Keratinocyte (primary cell): ENCODE results near the gene DCLK1. TPM values are rescaled to one million over a fixed set of nuclear protein-coding genes. Genes with fewer than 3 reads are reported as not detected.

Source experiments
- DNase-seq: peaks from one replicate; pipeline ENCODE4 v3.0.0-alpha.2; 2011; ENCODE audit warnings: low read depth, missing footprints, low spot score
- FAIRE-seq: peaks from 2 replicates; lab custom pipeline; 2011; peaks lifted over from hg19 to GRCh38; lab: Jason Lieb, UNC
- H2AFZ ChIP-seq: 2 replicates; pipeline ENCODE4 v1.6.0; 2012; ENCODE audit warnings: low read length, control low read depth, inconsistent platforms; ENCODE audit not compliant: control insufficient read depth
- H3K27ac ChIP-seq: 2 replicates; pipeline ENCODE4 v1.5.1; 2011; ENCODE audit warnings: low read length; ENCODE audit not compliant: control insufficient read depth, insufficient read depth
- H3K27me3 ChIP-seq: 3 replicates; pipeline ENCODE4 v1.6.0; 2011; ENCODE audit warnings: low read length; ENCODE audit not compliant: control insufficient read depth, insufficient read depth; ENCODE audit errors: extremely low read depth
- H3K36me3 ChIP-seq, 2 experiments: 2 replicates in 1 of 2; 3 replicates in 1 of 2; pipeline ENCODE4 v1.5.1; 2011; ENCODE audit warnings: low read length in 2 of 2, mild to moderate bottlenecking in 1 of 2; ENCODE audit not compliant: control insufficient read depth in 2 of 2, insufficient read depth in 2 of 2; ENCODE audit errors: extremely low read depth in 1 of 2
- H3K4me1 ChIP-seq: 3 replicates; pipeline ENCODE4 v1.5.1; 2011; ENCODE audit warnings: low read length; ENCODE audit not compliant: control insufficient read depth, insufficient read depth; ENCODE audit errors: extremely low read depth
- H3K4me2 ChIP-seq: 3 replicates; pipeline ENCODE4 v1.6.0; 2011; ENCODE audit warnings: low read depth, low read length; ENCODE audit not compliant: control insufficient read depth, insufficient read depth; ENCODE audit errors: extremely low read depth
- H3K4me3 ChIP-seq, 3 experiments: fragments of 200-600 bp in 1 of 3; sonication (generic) in 1 of 3; 2 replicates in 2 of 3; 3 replicates in 1 of 3; pipeline ENCODE4 v1.5.1; 2011 to 2016; ENCODE audit warnings: low read length in 3 of 3, mild to moderate bottlenecking in 3 of 3, control low read depth in 2 of 3, inconsistent platforms in 1 of 3, low read depth in 1 of 3, mixed read lengths in 1 of 3, mixed run types in 1 of 3, moderate library complexity in 1 of 3; ENCODE audit not compliant: control insufficient read depth in 2 of 3, insufficient read depth in 2 of 3; ENCODE audit errors: extremely low read depth in 1 of 3
- H3K79me2 ChIP-seq: 2 replicates; pipeline ENCODE4 v1.6.0; 2012; ENCODE audit warnings: low read length; ENCODE audit not compliant: control insufficient read depth, insufficient read depth
- H3K9ac ChIP-seq: 3 replicates; pipeline ENCODE4 v1.6.0; 2011; ENCODE audit warnings: low read length; ENCODE audit not compliant: control insufficient read depth, insufficient read depth; ENCODE audit errors: extremely low read depth
- H3K9me1 ChIP-seq: 3 replicates; pipeline ENCODE4 v1.6.0; 2011; ENCODE audit warnings: low read length; ENCODE audit not compliant: control insufficient read depth, insufficient read depth; ENCODE audit errors: extremely low read depth
- H3K9me3 ChIP-seq: 2 replicates; pipeline ENCODE4 v1.5.1; 2012; ENCODE audit warnings: low read depth, low read length; ENCODE audit not compliant: control insufficient read depth
- H4K20me1 ChIP-seq: 3 replicates; pipeline ENCODE4 v1.6.0; 2011; ENCODE audit warnings: low read length; ENCODE audit not compliant: control insufficient read depth, insufficient read depth; ENCODE audit errors: extremely low read depth
- EZH2 ChIP-seq: IDR thresholded peaks from one replicate; pipeline ENCODE4 v1.6.1; 2012; ENCODE audit warnings: inconsistent platforms, mild to moderate bottlenecking, low read length, moderate library complexity
- dilution Hi-C: fragments of 300-500 bp; cut with MboI; formaldehyde crosslinking; loops from one replicate; pipeline ENCODE4 v1.7.0; 2020; ENCODE audit warnings: low sequenced_read_pairs; ENCODE audit not compliant: extremely low pct_ligation_motif_present
- polyA plus RNA-seq, 5 experiments: library from polyadenylated mRNA; depleted of rRNA in 3 of 5; stranded (reverse) in 3 of 5; stranded (forward) in 1 of 5; unstranded in 1 of 5; fragments of >200 nt; gene quantifications; 1 replicate in 1 of 5; 2 replicates in 3 of 5; 3 replicates in 1 of 5; pipeline versions ENCODE4 v1.2.1 to v1.2.3, GENCODE V29; 2011 to 2012; ENCODE audit warnings: missing spikeins in 2 of 5, low read depth in 1 of 5, low replicate concordance in 1 of 5
- TF ChIP-seq, protein P1 (sequence below), 3 experiments: IDR thresholded peaks in 1 of 3; conservative IDR thresholded peaks in 1 of 3; optimal IDR thresholded peaks in 1 of 3; 2 replicates in 2 of 3; 3 replicates in 1 of 3; pipeline versions ENCODE3 to v1.5.1; 2011; ENCODE audit warnings: low read length in 3 of 3, mild to moderate bottlenecking in 3 of 3, moderate library complexity in 2 of 3, control low read depth in 1 of 3, inconsistent platforms in 1 of 3; ENCODE audit not compliant: insufficient read depth in 2 of 3; ENCODE audit errors: extremely low read depth in 1 of 3

The DCLK1 gene
- polyA plus RNA-seq, 1 donor (not counting 4 experiments of a cell fraction or from before 2014, with no cell fraction given) = 0.04 TPM

DNA sequence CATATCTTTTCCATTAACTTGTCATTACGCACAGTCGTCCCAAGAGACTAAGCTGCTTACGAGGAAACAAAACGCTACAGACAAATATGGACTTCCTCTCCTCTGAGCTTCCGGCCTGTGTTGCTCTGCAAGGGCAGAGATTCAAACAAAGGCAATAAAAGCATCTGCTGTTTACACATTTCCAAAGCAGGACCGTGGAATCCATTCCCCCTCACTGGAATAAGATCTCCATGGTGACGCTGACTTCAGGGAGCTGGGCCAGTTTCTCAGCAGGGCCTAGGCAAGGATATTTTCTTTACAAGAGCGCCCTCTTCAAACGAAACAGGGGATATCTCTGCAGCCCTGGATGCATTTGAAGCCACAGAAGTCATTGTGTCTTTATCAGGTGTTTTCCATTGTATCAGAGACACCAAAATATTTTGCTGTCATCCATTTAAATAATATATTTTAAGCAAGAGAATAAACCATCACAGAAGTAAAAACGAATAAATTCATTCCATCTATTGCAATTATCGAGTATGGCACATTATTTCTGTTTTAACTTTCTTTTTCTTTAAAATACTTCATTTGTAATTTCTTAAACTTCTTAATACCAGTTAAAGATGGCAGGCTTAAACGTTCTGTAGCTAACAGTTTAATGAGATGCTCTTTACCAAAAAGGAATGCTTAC is 177.5 kb downstream of the DCLK1 start:
- no peak overlapping the region for H3K9ac ChIP-seq
- no peak for DNase-seq
- H3K9me3 ChIP-seq = peaks cover 3% of the 10 kb centered on the region
- no peak overlapping the region for H3K4me3 ChIP-seq
- no peak for FAIRE-seq
- dilution Hi-C loops = no loop called here
- H3K27ac ChIP-seq = no peak overlapping the region
- H3K9me1 ChIP-seq = no peaks in the 10 kb centered on the region
- no peaks in the 10 kb centered on the region for H4K20me1 ChIP-seq
- H3K36me3 ChIP-seq = no peaks in the 10 kb centered on the region
- TF ChIP-seq, protein P1, sequence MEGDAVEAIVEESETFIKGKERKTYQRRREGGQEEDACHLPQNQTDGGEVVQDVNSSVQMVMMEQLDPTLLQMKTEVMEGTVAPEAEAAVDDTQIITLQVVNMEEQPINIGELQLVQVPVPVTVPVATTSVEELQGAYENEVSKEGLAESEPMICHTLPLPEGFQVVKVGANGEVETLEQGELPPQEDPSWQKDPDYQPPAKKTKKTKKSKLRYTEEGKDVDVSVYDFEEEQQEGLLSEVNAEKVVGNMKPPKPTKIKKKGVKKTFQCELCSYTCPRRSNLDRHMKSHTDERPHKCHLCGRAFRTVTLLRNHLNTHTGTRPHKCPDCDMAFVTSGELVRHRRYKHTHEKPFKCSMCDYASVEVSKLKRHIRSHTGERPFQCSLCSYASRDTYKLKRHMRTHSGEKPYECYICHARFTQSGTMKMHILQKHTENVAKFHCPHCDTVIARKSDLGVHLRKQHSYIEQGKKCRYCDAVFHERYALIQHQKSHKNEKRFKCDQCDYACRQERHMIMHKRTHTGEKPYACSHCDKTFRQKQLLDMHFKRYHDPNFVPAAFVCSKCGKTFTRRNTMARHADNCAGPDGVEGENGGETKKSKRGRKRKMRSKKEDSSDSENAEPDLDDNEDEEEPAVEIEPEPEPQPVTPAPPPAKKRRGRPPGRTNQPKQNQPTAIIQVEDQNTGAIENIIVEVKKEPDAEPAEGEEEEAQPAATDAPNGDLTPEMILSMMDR (optimal IDR thresholded peaks at IDR 0.05 in 1 of 3, IDR thresholded peaks at IDR 0.05 in 1 of 3, conservative IDR thresholded peaks at IDR 0.05 in 1 of 3; ENCODE audit: extremely low read depth in 1 of 3, insufficient read depth in 2 of 3, low read length in 3 of 3) = peak; percentile 29 to 50 (median 48)
- no peak for TF ChIP-seq EZH2
- H2AFZ ChIP-seq = no peak overlapping the region
- no peak overlapping the region for H3K4me2 ChIP-seq
- no peaks in the 10 kb centered on the region for H3K4me1 ChIP-seq
- H3K27me3 ChIP-seq = no peaks in the 10 kb centered on the region
- H3K79me2 ChIP-seq = no peaks in the 10 kb centered on the region

DNA sequence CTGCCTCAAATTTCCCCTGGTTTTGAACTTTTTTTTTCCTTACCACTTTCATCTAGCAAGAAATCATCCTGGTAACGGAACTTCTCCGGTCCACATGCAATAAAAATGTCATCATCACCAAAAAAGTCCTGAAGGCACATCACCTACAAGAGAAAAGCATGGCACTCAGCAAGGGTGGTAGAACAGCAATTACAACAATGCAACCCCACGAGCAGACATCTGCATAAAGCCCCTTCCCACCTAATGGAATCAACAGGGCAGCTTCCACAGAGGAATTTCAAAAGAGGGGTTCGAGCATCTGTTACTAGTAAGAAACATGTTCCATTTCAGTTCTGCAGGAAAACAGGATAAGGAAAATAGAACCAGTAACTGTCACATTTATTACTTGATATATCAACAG is 183.9 kb downstream of the DCLK1 start:
- FAIRE-seq = no peak
- no peaks in the 10 kb centered on the region for H3K27me3 ChIP-seq
- H3K9ac ChIP-seq = no peak overlapping the region
- no peaks in the 10 kb centered on the region for H3K9me1 ChIP-seq
- H3K4me2 ChIP-seq = no peak overlapping the region
- TF ChIP-seq, protein P1 (optimal IDR thresholded peaks at IDR 0.05 in 1 of 3, IDR thresholded peaks at IDR 0.05 in 1 of 3, conservative IDR thresholded peaks at IDR 0.05 in 1 of 3; ENCODE audit: extremely low read depth in 1 of 3, insufficient read depth in 2 of 3, low read length in 3 of 3) = no peak
- TF ChIP-seq EZH2 = no peak
- H3K4me1 ChIP-seq = no peaks in the 10 kb centered on the region
- H3K4me3 ChIP-seq = no peak overlapping the region
- no peaks in the 10 kb centered on the region for H4K20me1 ChIP-seq
- H3K79me2 ChIP-seq = no peaks in the 10 kb centered on the region
- no peaks in the 10 kb centered on the region for H3K36me3 ChIP-seq
- no peaks in the 10 kb centered on the region for H3K9me3 ChIP-seq
- dilution Hi-C loops = no loop called here
- H3K27ac ChIP-seq = no peak overlapping the region
- H2AFZ ChIP-seq = no peak overlapping the region
- DNase-seq = no peak
